ENCODE results near the gene LRIT2.

Gene LRIT2

DNA sequence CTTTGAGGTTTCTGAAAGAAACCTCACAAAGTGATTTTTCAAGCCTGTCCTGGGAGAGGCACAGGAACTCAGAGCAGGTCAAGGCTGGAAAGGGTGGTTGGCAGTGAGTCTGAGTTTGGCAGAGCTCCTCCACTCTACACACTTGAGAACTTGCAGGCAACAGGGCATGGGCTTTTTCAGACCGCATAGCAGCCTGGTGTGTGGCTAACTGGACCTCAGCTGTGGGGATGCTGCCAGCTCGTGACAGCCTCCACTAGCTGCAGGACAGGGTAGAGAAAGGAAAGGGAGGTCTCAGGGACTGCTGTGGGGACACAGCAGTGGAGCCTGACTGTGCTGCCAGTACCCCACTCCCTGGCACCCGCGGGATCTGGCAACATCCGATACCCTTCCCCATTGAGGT is 28.4 kb downstream of the LRIT2 start:
- Histone ChIP-seq H3K9me3 (ENCODE audit: control insufficient read depth, insufficient read depth, low read length) (no peaks in the 10 kb centered on the region), H3K79me2 (ENCODE audit: control insufficient read depth, low read length) (no peaks in the 10 kb centered on the region), H3K27me3 (ENCODE audit: control insufficient read depth, low read length) (peaks cover 47% of the 10 kb centered on the region), H3F3A (ENCODE audit: control insufficient read depth, insufficient read depth) (no peaks in the 10 kb centered on the region), H3K4me1 (ENCODE audit: control insufficient read depth, low read length) (peaks cover 4% of the 10 kb centered on the region; the same call in 1 of the 2 replicates), H3K4me3 (ENCODE audit: low read length) (no peak overlapping the region), H3K4me2 (ENCODE audit: low read length) (no peak overlapping the region), H4K20me1 (ENCODE audit: control insufficient read depth, insufficient read depth, low read depth, low read length) (no peaks in the 10 kb centered on the region), H3K36me3 (ENCODE audit: control insufficient read depth, low read length) (no peaks in the 10 kb centered on the region), H3K27ac (ENCODE audit: low read depth, low read length) (no peak overlapping the region), H3K9me2 (replicated peaks; ENCODE audit: control insufficient read depth, low read length) (no peaks in the 10 kb centered on the region)
- TF ChIP-seq EZH2phosphoT487 (IDR thresholded peaks at IDR 0.05; ENCODE audit: borderline replicate concordance, low read length) (no peak), CTCF (IDR thresholded peaks at IDR 0.05; ENCODE audit: low read depth, low read length, poor library complexity, severe bottlenecking) (no peak)

DNA sequence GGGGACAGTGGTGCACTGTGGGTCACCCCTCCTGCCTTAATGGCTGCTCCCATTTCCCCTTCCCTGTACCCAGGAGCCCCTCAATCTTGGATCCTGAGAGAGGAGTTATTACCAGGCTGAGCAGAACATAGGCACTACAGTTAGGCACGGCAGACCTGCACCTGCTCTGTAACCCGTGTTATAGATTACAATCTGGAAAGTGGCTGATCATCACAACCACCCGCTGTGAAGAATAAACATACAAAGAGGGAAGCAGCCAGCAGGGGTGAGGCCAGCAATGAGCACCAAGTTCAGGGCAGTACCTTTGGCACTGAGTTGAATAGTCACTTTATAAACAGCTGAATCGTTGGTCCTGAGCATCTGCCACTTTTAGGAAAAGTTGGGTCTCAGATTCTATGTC is 29.3 kb downstream of the LRIT2 start:
- peaks cover 4% of the 10 kb centered on the region; the same call in 1 of the 2 replicates for H3K4me1 ChIP-seq (ENCODE audit: control insufficient read depth, low read length)
- TF ChIP-seq CTCF (IDR thresholded peaks at IDR 0.05; ENCODE audit: low read depth, low read length, poor library complexity, severe bottlenecking) (no peak), EZH2phosphoT487 (IDR thresholded peaks at IDR 0.05; ENCODE audit: borderline replicate concordance, low read length) (no peak)
- no peaks in the 10 kb centered on the region for H3K36me3 ChIP-seq (ENCODE audit: control insufficient read depth, low read length)
- H3K4me2 ChIP-seq (ENCODE audit: low read length): no peak overlapping the region
- H3K27me3 ChIP-seq (ENCODE audit: control insufficient read depth, low read length): peaks cover 53% of the 10 kb centered on the region
- no peaks in the 10 kb centered on the region for H3K9me2 ChIP-seq (replicated peaks; ENCODE audit: control insufficient read depth, low read length)
- no peak overlapping the region for H3K27ac ChIP-seq (ENCODE audit: low read depth, low read length)
- no peaks in the 10 kb centered on the region for H4K20me1 ChIP-seq (ENCODE audit: control insufficient read depth, insufficient read depth, low read depth, low read length)
- H3F3A ChIP-seq (ENCODE audit: control insufficient read depth, insufficient read depth): no peaks in the 10 kb centered on the region
- H3K9me3 ChIP-seq (ENCODE audit: control insufficient read depth, insufficient read depth, low read length): no peaks in the 10 kb centered on the region
- no peaks in the 10 kb centered on the region for H3K79me2 ChIP-seq (ENCODE audit: control insufficient read depth, low read length)
- H3K4me3 ChIP-seq (ENCODE audit: low read length): no peak overlapping the region

GRCh38 chr10:84195044-84195830 is 30.1 kb downstream of the LRIT2 start:
- H3K9me2 ChIP-seq (replicated peaks; ENCODE audit: control insufficient read depth, low read length): no peaks in the 10 kb centered on the region
- H3K79me2 ChIP-seq (ENCODE audit: control insufficient read depth, low read length): no peaks in the 10 kb centered on the region
- peaks cover 53% of the 10 kb centered on the region for H3K27me3 ChIP-seq (ENCODE audit: control insufficient read depth, low read length)
- H3K4me1 ChIP-seq (ENCODE audit: control insufficient read depth, low read length): peaks cover 4% of the 10 kb centered on the region; the same call in 1 of the 2 replicates
- peak overlapping the region; percentile 62; the same call in 1 of the 2 replicates for H3K4me2 ChIP-seq (ENCODE audit: low read length)
- no peaks in the 10 kb centered on the region for H3F3A ChIP-seq (ENCODE audit: control insufficient read depth, insufficient read depth)
- no peak overlapping the region for H3K27ac ChIP-seq (ENCODE audit: low read depth, low read length)
- no peak overlapping the region; the same call in 1 of the 2 replicates for H3K4me3 ChIP-seq (ENCODE audit: low read length)
- no peaks in the 10 kb centered on the region for H4K20me1 ChIP-seq (ENCODE audit: control insufficient read depth, insufficient read depth, low read depth, low read length)
- TF ChIP-seq CTCF (IDR thresholded peaks at IDR 0.05; ENCODE audit: low read depth, low read length, poor library complexity, severe bottlenecking): no peak
- TF ChIP-seq EZH2phosphoT487 (IDR thresholded peaks at IDR 0.05; ENCODE audit: borderline replicate concordance, low read length): no peak
- H3K9me3 ChIP-seq (ENCODE audit: control insufficient read depth, insufficient read depth, low read length): no peaks in the 10 kb centered on the region
- H3K36me3 ChIP-seq (ENCODE audit: control insufficient read depth, low read length): no peaks in the 10 kb centered on the region

Measured in DOHH2 (cell line).